Jurkat, Clone E6-1 (cell line): ENCODE data around the gene FOXA1.

Experiments
- DNase-seq: peaks from one replicate; pipeline ENCODE4 v3.0.0-alpha.2; 2011; ENCODE audit warnings: low read depth, low spot score
- H3K4me3 ChIP-seq: 2 replicates; pipeline ENCODE4 v1.5.1; 2011; ENCODE audit warnings: mild to moderate bottlenecking, low read length, control low read depth, moderate library complexity

FOXA1 gene

DNA sequence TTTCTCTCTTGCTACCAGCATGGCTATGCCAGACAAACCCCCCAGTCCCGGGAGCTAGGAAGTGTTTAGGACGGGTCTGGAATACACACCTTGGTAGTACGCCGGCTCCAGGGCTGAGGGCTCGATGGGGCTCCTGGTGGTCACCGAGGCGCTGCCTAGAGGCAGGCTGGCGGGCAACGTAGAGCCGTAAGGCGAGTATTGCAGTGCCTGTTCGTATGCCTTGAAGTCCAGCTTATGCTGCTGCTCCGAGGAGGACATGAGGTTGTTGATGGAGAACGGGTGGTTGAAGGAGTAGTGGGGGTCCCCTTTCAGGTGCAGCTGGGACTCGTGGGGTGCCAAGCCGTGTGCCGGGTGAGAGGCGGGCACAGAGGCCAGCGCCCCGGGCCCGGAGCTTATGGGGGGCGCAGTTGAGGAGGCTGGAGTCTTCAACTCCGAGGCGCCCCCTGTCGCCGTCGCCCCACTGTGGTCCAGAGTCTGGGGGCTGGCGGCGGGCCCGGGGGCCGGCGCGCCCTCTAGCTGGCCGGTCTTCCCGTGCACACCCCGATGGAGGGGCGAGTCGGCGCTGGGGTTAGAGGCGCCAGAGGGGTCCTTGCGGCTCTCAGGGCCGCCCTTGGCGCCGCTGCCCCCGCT, 3.6 kb downstream of the FOXA1 start:
- no peak for DNase-seq
- H3K4me3 ChIP-seq = no peak overlapping the region

DNA sequence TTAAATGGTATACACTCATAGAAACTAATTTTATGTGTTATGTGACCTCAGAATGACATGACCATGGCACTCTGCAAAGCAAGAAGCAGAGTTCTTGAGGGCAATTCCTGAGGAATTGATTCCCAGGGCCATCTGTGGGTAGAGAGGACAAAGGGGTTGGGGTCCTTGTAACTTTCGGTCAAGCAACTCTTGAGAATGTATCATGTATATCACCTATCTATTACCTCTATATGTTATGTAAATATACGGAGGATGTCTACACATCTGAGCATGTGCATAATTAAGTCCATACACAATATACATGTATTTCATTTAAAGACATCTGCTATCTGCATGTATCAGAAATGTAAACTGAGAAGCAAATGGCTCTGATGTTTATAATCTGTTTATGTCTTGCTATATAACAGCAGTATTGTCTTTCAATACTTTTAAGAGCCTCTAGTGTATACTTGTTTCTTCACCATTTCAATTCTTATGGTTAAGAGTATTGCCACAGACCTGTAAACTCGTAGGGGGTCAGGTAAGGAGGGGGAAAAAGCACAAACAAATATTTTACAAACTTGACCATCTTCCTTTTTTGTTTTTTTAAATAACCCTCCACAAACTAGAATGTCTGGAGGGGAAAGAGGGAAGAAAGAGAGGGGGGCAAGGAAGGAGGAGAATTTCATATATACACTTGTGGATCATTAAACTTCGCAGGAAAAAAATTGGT, 4.5 kb downstream of the FOXA1 start:
- no peak for DNase-seq
- no peak overlapping the region for H3K4me3 ChIP-seq

- no peak overlapping the region for H3K4me3 ChIP-seq
- DNase-seq = no peak
These were observed 5.2 kb downstream of the FOXA1 start for GRCh38 chr14:37589715-37590427.

DNA sequence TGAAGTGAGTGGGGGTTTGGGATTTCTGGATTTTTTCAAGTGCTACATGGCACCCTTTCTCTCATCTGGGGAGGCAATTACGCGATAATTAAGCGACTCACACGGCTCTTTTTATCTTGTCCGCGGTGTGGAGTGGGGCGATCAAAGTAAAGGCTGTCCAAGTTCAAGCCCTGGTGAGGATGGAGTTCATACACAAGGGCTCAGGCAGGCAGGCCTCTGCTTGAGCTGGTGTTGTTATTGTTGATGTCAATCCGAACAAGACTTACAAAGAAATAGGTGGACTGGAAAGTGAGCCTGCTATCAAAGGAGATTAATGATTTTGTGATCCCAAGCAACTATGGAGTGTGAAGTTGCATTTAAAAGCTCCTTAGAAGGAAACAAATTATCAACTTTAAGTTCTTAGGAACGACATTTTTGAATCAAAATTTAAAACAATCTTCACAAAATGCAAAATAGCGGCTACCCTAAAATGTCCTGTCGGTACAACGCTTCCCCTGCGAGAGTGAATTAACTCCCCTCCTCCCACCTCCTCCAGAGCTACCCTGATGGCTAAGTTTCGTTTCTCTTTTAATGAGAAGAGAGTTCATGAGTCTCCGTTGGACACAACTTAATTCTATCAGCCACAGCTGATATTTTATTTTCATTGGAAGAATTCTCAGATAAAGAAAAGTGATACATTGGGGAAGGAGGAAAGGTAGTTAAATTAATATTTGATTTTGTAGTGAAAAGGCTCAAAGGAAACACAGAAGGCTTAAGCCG, 5.9 kb downstream of the FOXA1 start:
- no peak overlapping the region for H3K4me3 ChIP-seq
- no peak for DNase-seq

DNA sequence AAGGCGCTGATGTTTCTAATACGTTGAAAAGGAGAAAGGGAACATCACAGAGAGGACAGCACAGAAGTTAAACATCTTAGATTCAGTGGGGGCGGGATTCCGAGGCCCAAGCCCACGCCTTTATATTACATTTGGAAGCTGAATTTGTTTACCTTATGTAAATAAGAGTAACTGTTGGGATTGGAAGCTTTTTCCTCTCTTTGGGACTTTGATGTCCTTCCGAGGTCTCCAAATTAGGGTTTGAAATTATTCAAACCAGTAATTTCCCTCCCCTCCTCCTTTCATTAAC, 6.4 kb downstream of the FOXA1 start:
- DNase-seq = no peak
- no peak overlapping the region for H3K4me3 ChIP-seq

- H3K4me3 ChIP-seq = no peak overlapping the region
- no peak for DNase-seq
These were observed 7.0 kb downstream of the FOXA1 start for GRCh38 chr14:37587881-37588666.

DNA sequence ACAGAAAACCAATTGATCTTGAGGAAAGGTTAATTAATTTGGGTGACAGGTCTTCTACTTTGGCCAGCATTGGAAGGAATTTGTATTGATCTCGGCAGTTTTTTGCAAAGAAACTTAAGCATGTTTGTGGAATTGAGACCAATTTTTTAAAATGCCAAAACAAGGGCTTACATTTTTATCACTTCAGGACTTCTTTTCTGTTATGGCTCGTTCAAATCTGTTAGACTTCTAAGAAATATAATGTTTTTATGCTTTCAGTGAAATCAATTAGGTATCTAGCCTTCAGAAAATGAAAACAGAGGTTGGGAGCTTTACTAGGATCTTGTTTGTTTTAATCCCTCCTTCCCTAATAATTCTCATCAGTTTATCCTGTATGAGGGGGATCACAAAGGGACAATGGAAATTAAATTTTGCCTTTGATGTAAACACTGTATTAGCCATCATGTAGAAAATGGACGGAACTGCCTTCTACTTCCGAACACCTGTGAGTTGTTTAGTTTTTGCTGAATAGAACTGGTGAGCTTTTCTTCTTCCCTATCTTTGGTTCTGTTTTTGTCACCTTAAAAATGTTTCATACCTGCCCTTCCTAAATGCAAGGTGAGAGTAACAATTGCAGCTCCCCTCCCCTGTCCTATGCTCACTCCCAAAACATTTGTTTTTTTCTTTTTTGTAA, 7.8 kb downstream of the FOXA1 start:
- no peak for DNase-seq
- no peak overlapping the region for H3K4me3 ChIP-seq

- H3K4me3 ChIP-seq = no peak overlapping the region
- no peak for DNase-seq
These were observed 8.3 kb downstream of the FOXA1 start for GRCh38 chr14:37586797-37587130.

GRCh38 chr14:37585971-37586796, 8.9 kb downstream of the FOXA1 start:
- H3K4me3 ChIP-seq = no peak overlapping the region
- no peak for DNase-seq

DNA sequence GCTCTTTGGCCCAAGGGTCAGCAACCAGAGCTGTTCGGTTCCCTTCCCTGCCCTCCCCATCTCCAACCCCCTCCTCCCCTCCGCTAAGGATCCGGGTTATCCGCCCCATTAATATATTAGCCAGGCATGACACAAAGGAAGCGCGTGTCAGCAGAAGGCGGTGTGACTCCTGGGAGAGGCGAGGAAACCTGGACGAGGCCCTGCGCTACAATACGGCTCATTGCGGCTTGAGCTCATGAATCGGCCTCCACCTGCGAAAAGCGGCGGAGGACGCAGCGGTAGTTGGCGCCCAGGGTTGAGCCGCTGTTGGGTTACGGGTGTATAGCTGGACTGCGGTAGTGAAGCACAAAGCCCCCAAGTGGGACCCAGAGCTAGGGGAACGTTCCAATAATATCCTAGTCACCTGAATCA, 9.9 kb downstream of the FOXA1 start:
- no peak overlapping the region for H3K4me3 ChIP-seq
- DNase-seq = no peak

- no peak overlapping the region for H3K4me3 ChIP-seq
- no peak for DNase-seq
These were observed 10.6 kb downstream of the FOXA1 start for GRCh38 chr14:37584211-37585100.

- no peak overlapping the region for H3K4me3 ChIP-seq
- DNase-seq = no peak
These were observed 11.5 kb downstream of the FOXA1 start for GRCh38 chr14:37583358-37584210.

DNA sequence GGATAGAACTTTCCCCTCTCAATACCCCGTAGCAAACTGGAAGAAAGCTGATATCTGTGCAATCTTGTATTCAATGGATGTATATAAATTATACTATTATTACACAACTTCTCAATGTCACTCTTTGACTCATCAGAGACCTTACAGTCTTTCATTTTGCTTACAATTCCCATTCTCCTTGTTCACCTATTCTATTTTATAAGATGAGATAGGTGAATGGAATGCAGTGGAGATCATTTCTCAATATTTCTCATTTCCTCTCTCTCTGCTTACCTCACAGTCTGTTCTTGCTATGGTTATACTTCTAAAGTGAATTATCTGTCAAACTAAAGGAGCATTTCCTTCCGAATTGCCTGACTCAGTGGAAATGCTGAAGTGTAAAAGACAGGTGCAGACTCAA, 14.9 kb downstream of the FOXA1 start:
- no peak for DNase-seq
- H3K4me3 ChIP-seq = no peak overlapping the region

- no peak overlapping the region for H3K4me3 ChIP-seq
- DNase-seq = no peak
These were observed 15.8 kb downstream of the FOXA1 start for GRCh38 chr14:37579274-37579673.

DNA sequence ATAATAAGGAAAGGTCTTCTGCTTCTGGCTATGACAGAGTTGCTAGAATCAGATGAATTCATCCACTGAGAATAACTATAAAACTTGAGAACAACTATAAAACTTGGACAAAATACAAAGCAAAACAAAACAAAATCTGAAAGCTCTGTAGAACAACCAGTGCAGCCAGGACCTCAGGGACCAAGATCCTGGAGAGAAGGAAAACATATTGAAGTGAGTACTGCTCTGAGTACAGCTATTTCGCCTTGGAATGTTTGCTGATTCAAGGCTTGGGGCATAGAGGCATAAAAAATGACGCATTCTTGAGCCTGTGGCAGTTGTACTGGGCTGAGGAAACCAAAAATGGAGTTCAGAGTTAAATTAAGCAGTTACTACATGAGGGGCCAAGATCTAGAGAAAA, 21.7 kb downstream of the FOXA1 start:
- no peak for DNase-seq
- H3K4me3 ChIP-seq = no peak overlapping the region

DNA sequence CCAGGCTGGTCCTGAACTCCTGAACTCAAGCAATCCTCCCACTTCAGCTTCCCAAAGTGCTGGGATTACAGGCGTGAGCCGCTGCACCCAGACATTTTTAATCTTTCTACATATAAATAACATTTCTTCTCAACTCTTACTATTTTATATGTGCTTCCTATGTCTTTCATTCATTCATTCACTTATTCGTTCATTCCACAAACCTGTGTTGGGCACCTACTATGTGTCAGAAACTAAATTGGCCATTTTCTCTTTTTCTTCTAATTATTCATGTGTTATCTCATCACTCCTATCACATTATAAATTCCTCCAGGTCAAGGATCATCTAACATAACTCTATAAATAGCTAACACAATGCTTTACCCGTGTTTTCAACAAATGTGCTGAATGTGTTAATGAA, 23.7 kb downstream of the FOXA1 start:
- H3K4me3 ChIP-seq = no peak overlapping the region
- DNase-seq = no peak
